ENCODE measurements around the gene BMP6.

Gene BMP6

GRCh38 chr6:7687145-7688111, 38.5 kb upstream of the BMP6 start:
- TF ChIP-seq CTCF (IDR thresholded peaks at IDR 0.05) = no peak

GRCh38 chr6:7691021-7691420, 34.9 kb upstream of the BMP6 start:
- no peak for TF ChIP-seq CTCF (IDR thresholded peaks at IDR 0.05)

More at GRCh38 chr6:7687145-7688111, 38.5 kb upstream of the BMP6 start:
- no peak overlapping the region for H3K27ac ChIP-seq
- no peak for DNase-seq (ENCODE audit: low spot score)
- no peak overlapping the region for H3K4me3 ChIP-seq

GRCh38 chr6:7691675-7692452, 34.0 kb upstream of the BMP6 start:
- no peak overlapping the region for H3K27ac ChIP-seq
- DNase-seq (ENCODE audit: low spot score) = no peak
- H3K4me3 ChIP-seq = peak overlapping the region; percentile 51

More at GRCh38 chr6:7691021-7691420, 34.9 kb upstream of the BMP6 start:
- Histone ChIP-seq H3K4me3 (no peak overlapping the region), H3K27ac (no peak overlapping the region)
- DNase-seq (ENCODE audit: low spot score) = no peak

GRCh38 chr6:7692453-7692784, 33.5 kb upstream of the BMP6 start:
- peak overlapping the region; percentile 51 for H3K4me3 ChIP-seq
- no peak overlapping the region for H3K27ac ChIP-seq
- DNase-seq (ENCODE audit: low spot score) = no peak
- no peak for TF ChIP-seq CTCF (IDR thresholded peaks at IDR 0.05)

More at GRCh38 chr6:7691675-7692452, 34.0 kb upstream of the BMP6 start:
- no peak for TF ChIP-seq CTCF (IDR thresholded peaks at IDR 0.05)

GRCh38 chr6:7693827-7694226, 32.1 kb upstream of the BMP6 start:
- TF ChIP-seq CTCF (IDR thresholded peaks at IDR 0.05) = no peak
- no peak for DNase-seq (ENCODE audit: low spot score)
- no peak overlapping the region for H3K27ac ChIP-seq
- H3K4me3 ChIP-seq = no peak overlapping the region

GRCh38 chr6:7696061-7696460, 29.8 kb upstream of the BMP6 start:
- TF ChIP-seq CTCF (IDR thresholded peaks at IDR 0.05) = no peak
- Histone ChIP-seq H3K27ac (no peak overlapping the region), H3K4me3 (no peak overlapping the region)
- DNase-seq (ENCODE audit: low spot score) = no peak
